HCT116 (cell line): Measurements from ENCODE around the gene INF2.

Experiments used
- CTCF ChIP-seq, 3 experiments: fragments of 200-600 bp in 1 of 3; sonication (generic) in 1 of 3; IDR thresholded peaks in 2 of 3; conservative IDR thresholded peaks in 1 of 3; 2 replicates each; pipeline ENCODE4 v1.5.1; 2012 to 2017; ENCODE audit warnings: low read depth in 2 of 3, low read length in 2 of 3, antibody characterized with exemption in 1 of 3, borderline replicate concordance in 1 of 3, control low read depth in 1 of 3, mild to moderate bottlenecking in 1 of 3, mixed read lengths in 1 of 3, mixed run types in 1 of 3, moderate library complexity in 1 of 3; ENCODE audit not compliant: insufficient read depth in 1 of 3
- EZH2phosphoT487 ChIP-seq: fragments of 200-600 bp; IDR thresholded peaks from 2 replicates; pipeline ENCODE4 v1.6.1; 2018; ENCODE audit warnings: antibody characterized with exemption, borderline replicate concordance
- POLR2AphosphoS5 ChIP-seq: IDR thresholded peaks from 2 replicates; pipeline ENCODE4 v1.6.1; 2011; ENCODE audit warnings: mild to moderate bottlenecking, low read depth, low read length, moderate library complexity
- RAD21 ChIP-seq: IDR thresholded peaks from 2 replicates; pipeline ENCODE4 v1.6.1; 2012; ENCODE audit warnings: low read depth, mild to moderate bottlenecking
- TCF7L2 ChIP-seq: IDR thresholded peaks from 2 replicates; pipeline ENCODE4 v1.7.0; 2011; ENCODE audit warnings: borderline replicate concordance, inconsistent platforms; ENCODE audit not compliant: insufficient read depth, insufficient read length; ENCODE audit errors: extremely low read depth

GRCh38 chr14:104706733-104707607, 17.6 kb downstream of the INF2 start:
- no peak for TF ChIP-seq RAD21
- TF ChIP-seq EZH2phosphoT487, result no peak
- no peak for TF ChIP-seq TCF7L2
- no peak for TF ChIP-seq POLR2AphosphoS5
- TF ChIP-seq CTCF (IDR thresholded peaks at IDR 0.05 in 2 of 3, conservative IDR thresholded peaks at IDR 0.05 in 1 of 3; ENCODE audit: borderline replicate concordance in 1 of 3, insufficient read depth in 1 of 3, low read depth in 2 of 3, low read length in 2 of 3), result no peak
